ENCODE data around the gene TFAP2A.

The TFAP2A gene

GRCh38 chr6:10421158-10421920 is 6.5 kb upstream of the TFAP2A start:
- TF ChIP-seq CTCF (conservative IDR thresholded peaks at IDR 0.05; ENCODE audit: low read depth, low read length), result peak; percentile 55
- no peak for DNase-seq (ENCODE audit: low read depth)
- H3K4me3 ChIP-seq (ENCODE audit: low read length), result no peak overlapping the region

- no peak for TF ChIP-seq CTCF (conservative IDR thresholded peaks at IDR 0.05; ENCODE audit: low read depth, low read length)
- no peak for DNase-seq (ENCODE audit: low read depth)
- H3K4me3 ChIP-seq (ENCODE audit: low read length), result no peak overlapping the region
Observed at GRCh38 chr6:10420546-10421157, 5.8 kb upstream of the TFAP2A start.

- TF ChIP-seq CTCF (conservative IDR thresholded peaks at IDR 0.05; ENCODE audit: low read depth, low read length), result no peak
- H3K4me3 ChIP-seq (ENCODE audit: low read length), result no peak overlapping the region
- DNase-seq (ENCODE audit: low read depth), result no peak
Observed at GRCh38 chr6:10419749-10420545, 5.1 kb upstream of the TFAP2A start.

GRCh38 chr6:10418862-10419748 is 4.2 kb upstream of the TFAP2A start:
- TF ChIP-seq CTCF (conservative IDR thresholded peaks at IDR 0.05; ENCODE audit: low read depth, low read length), result no peak
- no peak for DNase-seq (ENCODE audit: low read depth)
- H3K4me3 ChIP-seq (ENCODE audit: low read length), result peak overlapping the region; percentile 25

GRCh38 chr6:10418361-10418861 is 3.5 kb upstream of the TFAP2A start:
- DNase-seq (ENCODE audit: low read depth), result no peak
- no peak for TF ChIP-seq CTCF (conservative IDR thresholded peaks at IDR 0.05; ENCODE audit: low read depth, low read length)
- no peak overlapping the region for H3K4me3 ChIP-seq (ENCODE audit: low read length)

GRCh38 chr6:10417681-10418104 is 2.8 kb upstream of the TFAP2A start:
- DNase-seq (ENCODE audit: low read depth), result no peak
- no peak for TF ChIP-seq CTCF (conservative IDR thresholded peaks at IDR 0.05; ENCODE audit: low read depth, low read length)
- H3K4me3 ChIP-seq (ENCODE audit: low read length), result no peak overlapping the region
